Fibroblast of peridontal ligament (primary cell): ENCODE measurements around the gene ZNF576.
A peak's percentile ranks its signal among the peaks of the same experiment; 100 is the strongest.
"Not testable (repeated sequence)": the region's sequence is repeated elsewhere in the genome, so short reads cannot be mapped to it uniquely, and the experiment has no call there.

ENCODE experiments used
- DNase-seq: peaks from one replicate; pipeline ENCODE4 v3.0.0-alpha.2; 2010; ENCODE audit errors: extremely low read depth

The ZNF576 gene

DNA sequence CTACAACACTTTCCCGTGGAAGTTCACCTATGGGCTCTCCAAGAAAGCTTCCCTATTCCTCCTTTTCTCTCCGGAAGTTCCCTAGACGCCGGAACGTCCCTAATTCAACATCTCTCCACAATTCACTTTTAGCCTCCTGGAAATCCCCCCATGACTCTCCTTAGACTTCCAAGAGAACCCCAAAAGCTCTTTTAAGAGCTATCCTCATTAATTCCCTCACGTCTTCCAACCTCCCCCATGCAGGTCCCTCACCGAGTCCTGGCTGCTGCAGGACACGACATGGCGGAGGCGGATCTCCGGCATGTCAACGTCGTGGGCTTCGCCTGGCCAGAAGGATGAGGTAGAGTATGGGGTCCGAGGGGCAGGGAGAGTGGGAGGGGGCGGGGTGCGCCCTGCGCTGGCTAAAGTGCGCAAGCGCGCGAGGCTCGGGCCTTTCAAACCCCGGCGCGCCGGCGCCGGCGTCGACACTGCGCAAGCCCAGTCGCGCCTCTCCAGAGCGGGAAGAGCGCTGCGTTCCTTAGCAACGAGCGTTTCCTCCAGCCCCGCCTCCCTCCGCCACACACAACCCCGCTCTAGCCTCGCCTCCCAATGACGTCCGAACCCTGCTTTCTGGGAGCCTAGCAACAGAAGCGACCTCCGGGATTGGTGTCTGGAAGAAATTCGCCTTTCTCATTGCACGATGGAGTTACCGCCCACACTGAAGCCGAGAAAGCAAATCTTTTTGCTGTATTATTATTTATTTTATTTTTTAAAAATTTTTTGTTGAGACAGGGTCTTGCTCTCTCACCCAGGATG, 21.0 kb upstream of the ZNF576 start, which contains the start of the genes PINLYP and XRCC1:
Gene PINLYP (plus strand): TSS at position 646 of the 795 bp plus-strand sequence. CDS start 1,391 bp downstream, outside the sequence.
Gene XRCC1 (minus strand): TSS at position 372 of the 795 bp plus-strand sequence. CDS start 69 bp downstream, at position 303.
- DNase-seq = peak; percentile 98

GRCh38 chr19:43575955-43576878, 20.2 kb upstream of the ZNF576 start:
- no peak for DNase-seq

DNA sequence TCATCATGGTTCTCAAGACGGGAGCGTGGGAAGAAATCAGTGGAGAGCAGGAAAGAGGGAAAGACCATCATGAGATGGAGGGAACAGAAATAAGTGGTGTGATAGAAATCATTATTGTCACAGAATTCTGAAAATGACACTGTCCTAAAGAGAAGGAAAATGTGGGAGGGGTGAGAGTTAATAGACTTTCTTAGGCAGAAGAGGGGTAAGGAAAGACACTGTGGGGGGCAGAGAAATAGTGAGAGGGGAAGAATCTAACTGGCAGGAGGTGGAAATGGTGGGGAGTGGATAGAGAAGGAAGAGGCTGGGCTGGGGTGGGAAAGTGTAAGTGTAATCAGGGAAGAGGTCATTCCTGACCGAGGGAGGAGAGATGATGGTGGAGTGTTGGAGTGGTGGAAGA, 17.6 kb upstream of the ZNF576 start:
- no peak for DNase-seq

DNA sequence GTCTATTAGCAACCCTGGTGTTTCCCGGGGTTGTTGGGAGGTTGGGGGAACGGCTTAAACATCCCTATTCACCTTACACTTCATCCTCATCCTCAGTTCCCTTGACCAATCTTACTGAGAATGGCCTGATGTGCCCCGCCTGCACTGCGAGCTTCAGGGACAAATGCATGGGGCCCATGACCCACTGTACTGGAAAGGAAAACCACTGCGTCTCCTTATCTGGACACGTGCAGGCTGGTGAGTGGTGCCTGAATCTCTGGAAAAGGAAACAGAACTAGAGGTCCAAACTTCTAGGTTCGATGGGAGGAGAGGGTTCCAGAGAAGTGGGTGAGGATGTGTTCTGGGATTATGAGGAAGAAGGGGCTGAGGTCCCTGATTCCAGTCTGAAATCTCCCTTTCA, 14.9 kb upstream of the ZNF576 start:
- DNase-seq = no peak

DNA sequence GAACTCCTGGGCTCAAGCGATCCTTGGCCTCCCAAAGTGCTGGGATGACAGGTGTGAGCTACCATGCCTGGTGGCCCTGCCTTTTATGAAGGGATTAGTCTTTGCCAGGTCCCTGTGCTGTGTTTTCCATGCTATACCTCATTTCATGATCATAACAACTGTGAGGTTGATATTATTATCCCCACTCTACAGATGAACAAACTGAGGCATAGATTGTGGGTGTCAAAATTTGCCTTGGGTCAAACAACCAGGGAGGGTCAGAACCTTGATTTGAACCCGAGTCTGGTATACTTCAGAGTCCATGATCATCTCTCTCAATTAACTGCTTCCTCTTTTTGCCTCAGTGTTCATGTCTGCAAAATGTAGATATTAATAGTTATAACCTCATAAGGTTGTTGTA, 13.9 kb upstream of the ZNF576 start:
- DNase-seq = no peak

GRCh38 chr19:43584484-43584883, 11.9 kb upstream of the ZNF576 start:
- DNase-seq = no peak

GRCh38 chr19:43586346-43586745, 10.0 kb upstream of the ZNF576 start:
- no peak for DNase-seq

DNA sequence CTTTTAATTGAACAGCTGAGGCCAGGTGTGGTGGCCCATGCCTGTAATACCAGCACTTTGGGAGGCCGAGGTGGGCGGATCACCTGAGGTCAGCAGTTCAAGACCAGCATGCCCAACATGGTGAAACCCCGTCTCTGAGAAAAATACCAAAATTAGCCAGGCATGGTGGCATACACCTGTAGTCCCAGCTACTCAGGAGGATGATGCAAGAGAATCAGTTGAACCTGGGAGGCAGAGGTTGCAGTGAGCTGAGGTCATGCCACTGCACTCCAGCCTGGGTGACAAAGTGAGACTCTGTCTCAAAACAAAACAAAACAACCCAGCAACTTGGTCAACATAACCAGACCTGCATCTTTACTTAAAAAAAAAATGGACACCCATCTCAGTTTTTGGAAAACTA, 9.4 kb upstream of the ZNF576 start:
- DNase-seq = not testable (repeated sequence)

GRCh38 chr19:43589277-43589676, 7.1 kb upstream of the ZNF576 start:
- no peak for DNase-seq

DNA sequence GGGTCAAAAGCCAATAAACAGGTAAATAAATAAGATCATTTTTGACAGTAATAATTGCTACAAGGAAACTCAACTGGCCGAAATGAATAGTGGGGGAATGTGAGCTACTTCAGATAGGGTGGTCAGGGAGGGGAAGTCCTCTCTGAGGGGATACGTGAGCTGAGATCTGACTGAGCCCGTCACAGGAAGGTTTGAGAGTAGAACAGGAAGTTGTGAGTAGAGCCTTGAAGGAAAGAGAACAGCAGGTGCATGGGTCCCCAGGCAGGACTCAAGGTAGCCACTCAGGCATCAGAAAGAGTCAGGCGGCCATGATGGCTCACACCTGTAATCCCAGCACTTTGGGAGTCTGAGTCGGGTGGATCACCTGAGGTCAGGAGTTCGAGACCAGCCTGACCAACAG, 6.7 kb upstream of the ZNF576 start:
- DNase-seq = no peak

DNA sequence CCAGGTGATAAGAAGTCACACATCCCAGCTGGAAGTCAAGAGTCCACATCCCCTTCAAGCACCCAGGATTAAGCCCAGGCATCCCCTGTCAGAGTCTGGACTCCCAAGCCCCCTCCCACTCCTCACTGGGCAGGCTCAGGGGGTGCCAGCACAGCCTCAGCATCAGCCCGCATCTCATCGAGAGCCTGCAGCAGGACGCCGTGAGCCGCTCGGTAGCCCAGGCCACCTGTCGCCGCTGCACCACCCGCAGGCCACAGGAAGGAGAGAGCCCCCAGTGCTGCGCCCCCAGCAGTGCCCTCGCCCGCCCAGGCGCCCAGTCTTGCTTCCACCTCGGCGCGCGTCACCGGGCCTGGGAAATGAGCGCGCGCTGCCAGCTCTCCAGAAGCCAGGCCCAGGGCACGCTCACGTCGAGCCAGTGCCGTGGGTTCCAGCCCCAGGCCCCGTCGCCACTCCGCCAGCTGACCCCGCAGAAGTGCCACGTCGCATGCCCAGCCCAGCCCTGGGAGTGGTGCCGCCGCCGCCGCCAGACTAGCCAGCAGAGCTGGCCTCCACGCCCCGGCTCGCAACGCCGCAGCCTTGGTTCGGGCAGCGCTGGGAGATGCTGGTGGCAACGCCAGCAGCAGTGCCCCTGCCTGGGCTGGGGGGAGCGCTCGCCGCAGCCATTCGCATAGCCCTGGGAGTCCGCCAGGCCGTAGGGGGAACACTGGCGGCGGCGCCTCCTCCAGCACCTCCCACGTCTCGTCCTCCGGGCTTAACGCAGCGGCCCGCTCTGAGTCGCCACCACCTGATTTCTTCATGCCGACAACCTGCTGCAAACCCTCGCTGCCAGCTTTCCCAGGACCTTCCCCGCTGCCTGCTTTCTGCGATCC, 4.3 kb upstream of the ZNF576 start:
- DNase-seq = no peak

DNA sequence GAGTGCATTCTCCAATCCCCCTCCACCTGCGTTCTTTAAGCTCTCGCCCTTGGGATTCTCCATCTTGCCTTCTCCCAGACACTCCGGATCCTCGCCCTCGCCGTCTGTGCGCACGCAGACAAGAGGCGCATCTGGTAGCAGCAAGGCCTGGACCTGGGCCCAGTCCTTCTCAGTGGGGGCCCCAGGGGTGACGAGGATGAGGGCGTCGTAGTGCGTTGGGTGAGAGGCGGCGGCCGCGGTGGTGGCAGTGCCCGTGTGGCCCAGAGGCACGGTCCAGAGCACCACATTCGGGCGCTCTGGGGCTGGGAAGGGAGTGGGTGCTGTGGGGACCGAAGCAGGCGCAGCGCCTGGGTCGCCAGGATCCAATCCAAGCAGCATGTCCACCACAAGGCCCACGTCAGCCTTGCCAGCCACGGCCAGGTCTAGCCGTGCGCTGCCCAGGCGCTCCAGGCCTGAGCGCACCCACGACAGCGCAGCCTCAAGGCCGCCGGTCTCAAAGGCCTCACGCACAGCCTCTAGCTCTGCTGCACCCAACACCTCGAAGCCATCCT, 3.5 kb upstream of the ZNF576 start:
- DNase-seq = no peak

- no peak for DNase-seq
These were observed 2.2 kb upstream of the ZNF576 start for GRCh38 chr19:43594081-43594697.

DNA sequence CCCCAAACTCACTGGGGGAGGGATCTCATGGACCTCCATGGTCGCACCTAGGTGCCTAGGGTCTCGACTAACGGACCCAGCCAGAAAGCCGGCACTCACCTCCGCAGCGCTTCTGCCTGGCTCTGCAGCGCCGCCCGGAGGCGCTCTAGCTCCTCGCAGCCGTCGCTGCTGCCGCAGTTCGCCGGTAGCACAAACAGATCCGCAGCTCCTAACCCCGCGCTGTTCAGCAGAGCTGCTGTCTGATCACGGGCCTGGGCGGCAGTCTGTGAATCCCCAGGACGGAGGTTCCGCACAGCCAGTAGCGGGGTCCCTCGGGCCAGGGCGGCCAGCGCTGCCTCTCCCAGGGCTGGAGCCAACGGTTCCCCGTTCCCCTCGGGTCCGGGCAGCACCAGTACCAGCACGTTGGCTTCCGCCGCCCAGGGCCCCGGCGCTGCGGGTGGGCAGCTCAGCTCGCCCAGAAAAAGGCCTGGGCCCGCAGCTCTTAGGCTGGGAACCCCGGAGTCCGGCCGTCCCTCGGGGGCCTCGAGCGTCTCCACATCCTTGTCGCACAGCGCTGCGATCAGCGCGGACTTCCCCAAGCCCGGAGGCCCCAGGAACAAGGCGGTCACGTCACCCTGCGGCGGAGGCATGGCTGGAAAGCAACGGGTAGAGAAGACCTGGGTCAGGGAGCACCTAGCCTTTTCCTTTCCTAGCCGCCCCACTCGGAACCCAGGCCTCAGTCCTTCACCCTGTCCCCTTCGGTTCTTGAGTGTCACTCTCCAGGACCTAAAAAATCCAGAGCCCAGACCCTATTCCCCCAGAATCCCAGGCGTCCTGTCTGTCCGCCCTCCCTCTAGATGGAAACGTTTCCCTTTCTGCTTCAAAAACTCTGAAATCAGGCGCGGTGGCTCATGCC, 1.4 kb upstream of the ZNF576 start:
- peak; percentile 50 for DNase-seq

DNA sequence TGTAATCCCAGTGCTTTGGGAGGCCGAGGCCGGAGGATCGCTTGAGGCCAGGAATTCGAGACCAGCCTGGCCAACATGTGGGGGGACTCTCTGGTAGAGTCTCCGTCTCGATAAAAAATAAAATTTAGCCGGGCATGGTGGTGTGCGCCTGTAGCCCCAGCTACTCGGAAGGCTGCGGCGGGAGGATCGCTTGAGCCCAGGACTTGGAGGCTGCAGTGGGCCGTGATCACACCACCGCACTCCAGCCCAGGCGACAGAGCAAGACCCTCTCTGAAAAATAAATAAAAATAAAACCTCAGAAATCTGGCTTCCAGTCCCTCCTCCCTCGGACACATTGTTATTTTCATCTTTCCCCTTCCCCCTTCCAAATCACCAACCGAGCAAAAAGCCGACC, 793 bp upstream of the ZNF576 start:
- DNase-seq = no peak

DNA sequence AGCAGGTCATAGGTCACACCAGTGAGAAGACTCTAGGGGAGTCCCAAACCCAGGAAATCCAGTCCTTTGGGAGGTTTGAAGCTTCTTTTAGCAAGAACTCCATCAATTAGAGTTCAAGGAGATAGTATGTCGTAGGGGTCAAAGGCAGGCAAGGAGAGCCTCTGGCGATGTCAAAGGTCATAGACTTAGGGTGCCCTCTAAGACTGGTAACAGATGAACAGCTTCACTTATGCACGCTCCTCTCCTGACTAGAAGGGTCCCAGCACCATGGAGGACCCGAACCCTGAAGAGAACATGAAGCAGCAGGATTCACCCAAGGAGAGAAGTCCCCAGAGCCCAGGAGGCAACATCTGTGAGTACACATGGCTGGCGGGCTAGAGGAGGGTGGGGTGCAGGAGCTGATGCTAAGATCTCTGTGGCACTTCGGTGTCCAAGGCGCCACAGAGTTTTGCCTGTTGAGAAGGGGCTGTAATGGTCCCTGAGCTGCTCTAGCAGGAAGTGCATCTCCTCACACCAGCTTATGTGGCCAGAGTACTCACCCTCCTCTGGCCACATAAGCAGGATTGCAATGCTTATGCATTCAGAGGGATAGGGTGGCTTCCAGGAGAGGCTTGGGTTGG, 557 bp downstream of the ZNF576 start:
- no peak for DNase-seq

DNA sequence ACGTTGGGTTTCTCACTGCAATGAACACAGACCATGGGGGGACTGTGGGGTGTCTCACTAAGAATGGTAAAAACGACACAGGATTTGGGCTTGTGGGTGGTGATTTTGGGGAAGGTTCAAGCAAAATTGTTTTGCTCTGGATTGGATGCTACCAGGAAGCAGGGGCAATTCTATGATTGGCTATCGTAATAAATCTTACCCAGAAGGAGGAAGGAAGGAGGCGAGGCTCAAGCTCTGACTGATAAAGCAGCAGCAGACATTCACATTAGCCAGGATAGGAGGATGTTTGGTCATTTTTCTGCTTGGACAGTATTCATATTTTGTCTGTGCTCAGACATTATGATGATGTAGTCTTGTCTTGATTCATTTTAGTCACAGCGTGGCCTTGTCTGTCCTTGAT, 1.5 kb downstream of the ZNF576 start:
- DNase-seq = no peak

DNA sequence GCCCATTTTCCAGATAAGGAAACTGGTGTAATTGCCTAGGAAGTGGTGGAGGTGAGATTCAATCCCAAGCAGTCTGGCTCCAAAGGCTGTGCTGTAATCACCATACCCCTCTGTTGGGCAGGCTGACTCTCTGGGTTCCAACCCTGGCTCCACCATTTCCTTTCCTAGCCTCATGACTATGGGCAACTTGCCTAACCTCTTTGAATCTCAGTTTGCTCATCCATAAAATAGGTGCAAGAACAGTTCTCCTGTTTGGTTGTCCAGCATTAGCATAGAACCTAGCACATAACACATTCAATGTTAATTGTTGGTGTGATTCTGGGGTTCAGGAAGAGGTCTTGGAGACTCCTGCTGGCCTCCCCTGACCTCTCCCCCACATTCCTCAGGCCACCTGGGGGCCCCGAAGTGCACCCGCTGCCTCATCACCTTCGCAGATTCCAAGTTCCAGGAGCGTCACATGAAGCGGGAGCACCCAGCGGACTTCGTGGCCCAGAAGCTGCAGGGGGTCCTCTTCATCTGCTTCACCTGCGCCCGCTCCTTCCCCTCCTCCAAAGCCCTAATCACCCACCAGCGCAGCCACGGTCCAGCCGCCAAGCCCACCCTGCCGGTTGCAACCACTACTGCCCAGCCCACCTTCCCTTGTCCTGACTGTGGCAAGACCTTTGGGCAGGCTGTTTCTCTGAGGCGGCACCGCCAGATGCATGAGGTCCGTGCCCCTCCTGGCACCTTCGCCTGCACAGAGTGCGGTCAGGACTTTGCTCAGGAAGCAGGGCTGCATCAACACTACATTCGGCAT, 2.2 kb downstream of the ZNF576 start:
- DNase-seq = no peak
